IMR-90 (cell line): Measurements from ENCODE around the gene ARID4B. TPM values are rescaled to one million over a fixed set of nuclear protein-coding genes. Genes with fewer than 3 reads are reported as not detected.
A peak's percentile ranks its signal among the peaks of the same experiment; 100 is the strongest.

ENCODE experiments used
- ATAC-seq: fragments of 200-7000 bp; cut with Tn5 transposase; 2 replicates; pipeline ENCODE4 v1.9.1; 2020; ENCODE audit warnings: low read depth, mild to moderate bottlenecking, moderate library complexity
- BruUV-seq: library from RNA; stranded (reverse); fragments of 400-500 nt; replicated peaks from 2 replicates; lab custom pipeline; 2021; lab: Mats Ljungman, UMichigan
- CTCF ChIA-PET: fragments of 300-600 bp; formaldehyde crosslinking; extraction: SDS; loops from one replicate; lab custom pipeline; 2021; ENCODE audit warnings: antibody characterized with exemption; lab: Yijun Ruan, JAX
- POLR2A ChIA-PET: fragments of 300-600 bp; sonication (Branson Sonifier 250); formaldehyde crosslinking; loops from one replicate; lab custom pipeline; 2022; ENCODE audit warnings: antibody characterized with exemption; ENCODE audit not compliant: unreplicated experiment; lab: Charles Lee
- DNase-seq: peaks from one replicate; pipeline ENCODE4 v3.0.0; 2013
- H2AFZ ChIP-seq: replicated peaks from 2 replicates; pipeline ENCODE3; 2013; ENCODE audit warnings: low read length, mild to moderate bottlenecking; ENCODE audit not compliant: poor library complexity
- H2AK5ac ChIP-seq: 2 replicates; pipeline ENCODE4 v1.6.1; 2013; ENCODE audit warnings: low read depth, low read length, inconsistent platforms
- H2AK9ac ChIP-seq: replicated peaks from 2 replicates; pipeline ENCODE3; 2013; ENCODE audit warnings: mild to moderate bottlenecking, low read depth, low read length, moderate library complexity; ENCODE audit not compliant: poor library complexity
- H2BK120ac ChIP-seq: 2 replicates; pipeline ENCODE4 v1.6.1; 2013; ENCODE audit warnings: low read depth, low read length, inconsistent platforms
- H2BK15ac ChIP-seq: 3 replicates; pipeline ENCODE4 v1.6.1; 2013; ENCODE audit warnings: low read depth, low read length, inconsistent platforms
- H2BK20ac ChIP-seq: 2 replicates; pipeline ENCODE4 v1.6.1; 2013; ENCODE audit warnings: low read depth, mild to moderate bottlenecking, inconsistent platforms, low read length, moderate library complexity
- H2BK5ac ChIP-seq: 2 replicates; pipeline ENCODE4 v1.6.1; 2013; ENCODE audit warnings: mild to moderate bottlenecking, low read depth, low read length, inconsistent platforms; ENCODE audit not compliant: poor library complexity, severe bottlenecking
- H3K14ac ChIP-seq: replicated peaks from 2 replicates; pipeline ENCODE4 v1.6.1; 2013; ENCODE audit warnings: low read depth, low read length, inconsistent platforms
- H3K18ac ChIP-seq: 2 replicates; pipeline ENCODE4 v1.6.1; 2013; ENCODE audit warnings: low read depth, low read length, control low read depth
- H3K23ac ChIP-seq: 2 replicates; pipeline ENCODE4 v1.6.1; 2013; ENCODE audit warnings: low read depth, low read length, inconsistent platforms
- H3K27ac ChIP-seq: 2 replicates; pipeline ENCODE4 v1.5.1; 2013; ENCODE audit warnings: mild to moderate bottlenecking, control low read depth, low read length; ENCODE audit not compliant: insufficient read depth
- H3K27me3 ChIP-seq: 2 replicates; pipeline ENCODE4 v1.6.1; 2013; ENCODE audit warnings: low read length; ENCODE audit not compliant: control insufficient read depth, insufficient read depth
- H3K36me3 ChIP-seq: 2 replicates; pipeline ENCODE4 v1.6.1; 2013; ENCODE audit warnings: low read length, mixed read lengths; ENCODE audit not compliant: control insufficient read depth, insufficient read depth
- H3K4ac ChIP-seq: 2 replicates; pipeline ENCODE4 v1.6.1; 2013; ENCODE audit warnings: low read depth, low read length, inconsistent platforms
- H3K4me1 ChIP-seq: 2 replicates; pipeline ENCODE4 v1.6.1; 2013; ENCODE audit warnings: low read length, mixed read lengths; ENCODE audit not compliant: control insufficient read depth, insufficient read depth
- H3K4me2 ChIP-seq: 2 replicates; pipeline ENCODE4 v1.6.1; 2013; ENCODE audit warnings: low read depth, mild to moderate bottlenecking, control low read depth, low read length, moderate library complexity
- H3K4me3 ChIP-seq: 2 replicates; pipeline ENCODE4 v1.5.1; 2013; ENCODE audit warnings: low read depth, mild to moderate bottlenecking, control low read depth, low read length, moderate library complexity; ENCODE audit not compliant: insufficient read depth
- H3K56ac ChIP-seq: 2 replicates; pipeline ENCODE4 v1.6.1; 2013; ENCODE audit warnings: low read length, inconsistent platforms; ENCODE audit not compliant: insufficient read depth; ENCODE audit errors: extremely low read depth
- H3K79me1 ChIP-seq, 2 experiments: 2 replicates each; pipeline ENCODE4 v1.6.1; 2013; ENCODE audit warnings: low read length in 2 of 2, inconsistent platforms in 1 of 2, low read depth in 1 of 2
- H3K9ac ChIP-seq: 2 replicates; pipeline ENCODE4 v1.6.1; 2013; ENCODE audit warnings: low read depth, low read length, control low read depth
- H3K9me1 ChIP-seq: 2 replicates; pipeline ENCODE4 v1.6.1; 2013; ENCODE audit warnings: low read length, inconsistent platforms; ENCODE audit not compliant: insufficient read depth
- H3K9me3 ChIP-seq: 2 replicates; pipeline ENCODE4 v1.6.1; 2013; ENCODE audit warnings: low read length; ENCODE audit not compliant: control insufficient read depth, insufficient read depth
- H4K20me1 ChIP-seq: 2 replicates; pipeline ENCODE4 v1.6.1; 2013; ENCODE audit warnings: low read length, inconsistent platforms; ENCODE audit not compliant: insufficient read depth
- H4K5ac ChIP-seq: 2 replicates; pipeline ENCODE4 v1.6.1; 2013; ENCODE audit warnings: mild to moderate bottlenecking, low read depth, low read length, control low read depth
- H4K8ac ChIP-seq, 2 experiments: 2 replicates each; pipeline ENCODE4 v1.6.1; 2013; ENCODE audit warnings: low read depth in 2 of 2, low read length in 2 of 2, control low read depth in 1 of 2, inconsistent platforms in 1 of 2
- H4K91ac ChIP-seq: 2 replicates; pipeline ENCODE4 v1.6.1; 2013; ENCODE audit warnings: low read depth, low read length, inconsistent platforms; ENCODE audit not compliant: insufficient read depth
- BHLHE40 ChIP-seq: fragments of 150-350 bp; IDR thresholded peaks from 2 replicates; pipeline ENCODE4 v1.6.1; 2016; ENCODE audit warnings: mild to moderate bottlenecking, low read depth, low read length
- CEBPB ChIP-seq: IDR thresholded peaks from 2 replicates; pipeline ENCODE4 v1.6.1; 2012; ENCODE audit warnings: low read depth, low read length, improper control_type of control experiment
- FOS ChIP-seq: fragments of 150-350 bp; IDR thresholded peaks from 2 replicates; pipeline ENCODE4 v1.6.1; 2016; ENCODE audit warnings: low read depth, low read length
- MAFK ChIP-seq: IDR thresholded peaks from 2 replicates; pipeline ENCODE4 v1.6.1; 2012; ENCODE audit warnings: low read depth, low read length, improper control_type of control experiment
- MAZ ChIP-seq: IDR thresholded peaks from 2 replicates; pipeline ENCODE4 v1.6.1; 2012; ENCODE audit warnings: low read depth, mild to moderate bottlenecking, low read length, improper control_type of control experiment, moderate library complexity, borderline replicate concordance
- MXI1 ChIP-seq: IDR thresholded peaks from 2 replicates; pipeline ENCODE4 v1.6.1; 2012; ENCODE audit warnings: low read depth, mild to moderate bottlenecking, low read length, moderate library complexity, borderline replicate concordance
- NFE2L2 ChIP-seq: fragments of 150-350 bp; IDR thresholded peaks from 2 replicates; pipeline ENCODE4 v1.6.1; 2016; ENCODE audit warnings: low read depth, mild to moderate bottlenecking, low read length
- POLR2A ChIP-seq: IDR thresholded peaks from 2 replicates; pipeline ENCODE4 v1.6.1; 2012; ENCODE audit warnings: mild to moderate bottlenecking, low read depth, low read length
- RCOR1 ChIP-seq: IDR thresholded peaks from 2 replicates; pipeline ENCODE4 v1.6.1; 2012; ENCODE audit warnings: mild to moderate bottlenecking, low read length, improper control_type of control experiment; ENCODE audit not compliant: insufficient replicate concordance
- WGBS, 2 experiments: methylation state at CpG; one replicate each; pipeline versions ENCODE4 v1.1.5 to v1.1.7; 2013; ENCODE audit warnings: missing lambda C conversion rate in 2 of 2; ENCODE audit not compliant: insufficient read length in 1 of 2; ENCODE audit errors: extremely low coverage in 2 of 2; 5-methylcytosine and 5-hydroxymethylcytosine counted together
- dilution Hi-C: fragments of 300-500 bp; cut with HindIII; formaldehyde crosslinking; loops from one replicate; pipeline ENCODE4 v1.14.3; 2018; ENCODE audit warnings: low sequenced_read_pairs; ENCODE audit not compliant: unreplicated experiment
- in situ Hi-C: fragments of 300-500 bp; cut with MboI; formaldehyde crosslinking; loops from 3 replicates; pipeline ENCODE4 v1.14.3; 2019; ENCODE audit warnings: low sequenced_read_pairs, inconsistent platforms, mixed read lengths
- intact Hi-C: fragments of 100-400 bp; cut with micrococcal nuclease; formaldehyde crosslinking; loops from 2 replicates; pipeline ENCODE4 v1.10.0; 2022
- polyA plus RNA-seq, 3 experiments: library from polyadenylated mRNA; depleted of rRNA; stranded (reverse); fragments of >200 nt; gene quantifications; 2 replicates each; pipeline ENCODE4 v1.2.3, GENCODE V29; 2012; ENCODE audit warnings: low replicate concordance in 1 of 3
- total RNA-seq: library from RNA; depleted of rRNA; stranded (reverse); fragments of >200 nt; gene quantifications from 2 replicates; pipeline ENCODE4 v1.2.3, GENCODE V29; 2012
- TF ChIP-seq, protein P1 (sequence below): fragments of 150-350 bp; IDR thresholded peaks from 2 replicates; pipeline ENCODE4 v1.6.1; 2017; ENCODE audit warnings: mild to moderate bottlenecking, antibody characterized with exemption, low read length, low read depth
- TF ChIP-seq, protein P2 (sequence below): conservative IDR thresholded peaks from 2 replicates; pipeline ENCODE4 v1.5.1; 2012; ENCODE audit warnings: mild to moderate bottlenecking, low read depth, low read length, improper control_type of control experiment

Gene ARID4B
- total and polyA plus RNA-seq, 2 of the 4 experiments (the other 2 are of a cell fraction) = 8.5 to 16.0 TPM

DNA sequence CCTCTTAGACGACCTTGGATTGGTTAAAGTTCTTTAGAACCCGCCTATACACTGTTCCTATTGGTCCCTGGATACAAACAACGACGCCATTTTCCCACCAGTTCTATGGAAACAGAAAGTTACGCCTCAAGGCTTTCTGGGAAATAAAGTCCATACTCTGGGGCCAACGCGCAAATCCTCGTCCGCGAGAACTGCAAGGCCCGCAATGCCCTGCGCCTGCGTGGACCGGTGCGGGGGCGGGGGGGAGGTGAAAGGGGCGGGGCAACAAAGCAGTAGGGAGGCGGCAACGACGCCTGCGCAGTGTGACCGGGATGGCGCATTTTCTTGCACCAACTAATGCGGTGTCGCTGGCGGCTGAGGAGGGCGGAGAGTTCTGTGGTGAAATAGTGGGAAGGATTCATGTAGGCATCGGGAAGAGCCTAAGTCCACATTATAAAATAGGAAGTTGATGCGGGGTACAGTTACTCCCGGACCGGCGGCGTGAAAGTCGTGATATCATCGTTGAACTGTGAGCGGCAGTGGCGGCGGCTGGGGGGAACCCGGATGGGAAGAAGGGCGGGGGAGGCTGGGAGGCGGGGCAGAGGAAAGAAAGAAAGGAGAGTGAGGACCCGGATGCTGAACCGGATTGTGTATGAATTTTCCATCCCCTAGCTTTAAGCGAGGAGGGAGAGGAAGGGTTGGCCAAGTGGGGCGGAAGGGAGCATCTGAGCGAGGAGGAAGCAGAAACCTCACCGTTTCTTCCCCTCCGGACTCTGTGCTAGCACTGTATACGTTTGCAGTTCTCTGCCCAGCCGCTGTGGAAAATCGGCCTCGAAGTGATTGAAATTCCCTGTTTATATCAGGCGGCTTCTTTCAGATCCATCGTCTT lies 526 bp upstream of the ARID4B start, which contains the start of gene GGPS1:
Gene GGPS1 (plus strand): TSS at position 300 of the 868 bp plus-strand sequence. CDS start 6,695 bp downstream, outside the sequence.
- Histone ChIP-seq H3K9ac (peak within 1 kb of the TSS; percentile 98), H3K36me3 (no peaks in the 10 kb centered on the region), H2AFZ (peak within 1 kb of the TSS; percentile 97), H3K18ac (peak within 1 kb of the TSS; percentile 92), H3K27me3 (no peaks in the 10 kb centered on the region), H3K4me3 (peak within 1 kb of the TSS; percentile 78), H3K56ac (peak within 1 kb of the TSS; percentile 99), H3K27ac (peak within 1 kb of the TSS; percentile 94), H2BK5ac (peak within 1 kb of the TSS; percentile 98), H4K5ac (peak within 1 kb of the TSS; percentile 78), H2BK15ac (peak within 1 kb of the TSS; percentile 52; the same call in 1 of the 3 replicates), H3K14ac (peak within 1 kb of the TSS; percentile 100), H2BK20ac (peak within 1 kb of the TSS; percentile 76; the same call in 1 of the 2 replicates), H3K23ac (peak within 1 kb of the TSS; percentile 99), H4K20me1 (peaks cover 46% of the 10 kb centered on the region), H2AK9ac (peak within 1 kb of the TSS; percentile 98), H4K91ac (peak within 1 kb of the TSS; percentile 89), H4K8ac (peak within 1 kb of the TSS; percentile 67 to 99), H2AK5ac (peak within 1 kb of the TSS; percentile 57), H3K4ac (peak within 1 kb of the TSS; percentile 97), H3K4me1 (no peaks in the 10 kb centered on the region; the same call in 1 of the 2 replicates), H3K9me1 (no peaks in the 10 kb centered on the region; the same call in 1 of the 2 replicates), H3K9me3 (no peaks in the 10 kb centered on the region), H3K79me1 (peaks cover 0 to 33% of the 10 kb centered on the region in 2 experiments; a peak in 3 of 4 replicates), H3K4me2 (peak within 1 kb of the TSS; percentile 98), H2BK120ac (peak within 1 kb of the TSS; percentile 85)
- CTCF ChIA-PET = interaction anchor here (1.3 to 1.5 kb wide), 3 partner anchors 70 to 89 kb away, joined by 3 to 4 read pairs (median 3); no protein-coding TSS in a partner anchor
- POLR2A ChIA-PET = no interaction called here
- ATAC-seq (peak; percentile 84), DNase-seq (peak; percentile 100)
- intact Hi-C loops = loop anchor here (1.0 kb wide), 2 partner anchors 39 to 87 kb away; partner anchors contain the start of gene TBCE
- dilution Hi-C loops = no loop called here
- BruUV-seq = no TSS peak
- TF ChIP-seq RCOR1 (no peak), MXI1 (0 out of 2 replicates have a peak, but pooled peaks have one; percentile 16), CEBPB (peak; percentile 12; the same call in 1 of the 2 replicates), NFE2L2 (no peak), POLR2A (peak; percentile 87), BHLHE40 (no peak), FOS (peak; percentile 21; the same call in 1 of the 2 replicates), MAZ (peak; percentile 72), MAFK (no peak)
- TF ChIP-seq, protein P1, sequence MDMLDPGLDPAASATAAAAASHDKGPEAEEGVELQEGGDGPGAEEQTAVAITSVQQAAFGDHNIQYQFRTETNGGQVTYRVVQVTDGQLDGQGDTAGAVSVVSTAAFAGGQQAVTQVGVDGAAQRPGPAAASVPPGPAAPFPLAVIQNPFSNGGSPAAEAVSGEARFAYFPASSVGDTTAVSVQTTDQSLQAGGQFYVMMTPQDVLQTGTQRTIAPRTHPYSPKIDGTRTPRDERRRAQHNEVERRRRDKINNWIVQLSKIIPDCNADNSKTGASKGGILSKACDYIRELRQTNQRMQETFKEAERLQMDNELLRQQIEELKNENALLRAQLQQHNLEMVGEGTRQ = 0 out of 2 replicates have a peak, but pooled peaks have one; percentile 1
- TF ChIP-seq, protein P2, sequence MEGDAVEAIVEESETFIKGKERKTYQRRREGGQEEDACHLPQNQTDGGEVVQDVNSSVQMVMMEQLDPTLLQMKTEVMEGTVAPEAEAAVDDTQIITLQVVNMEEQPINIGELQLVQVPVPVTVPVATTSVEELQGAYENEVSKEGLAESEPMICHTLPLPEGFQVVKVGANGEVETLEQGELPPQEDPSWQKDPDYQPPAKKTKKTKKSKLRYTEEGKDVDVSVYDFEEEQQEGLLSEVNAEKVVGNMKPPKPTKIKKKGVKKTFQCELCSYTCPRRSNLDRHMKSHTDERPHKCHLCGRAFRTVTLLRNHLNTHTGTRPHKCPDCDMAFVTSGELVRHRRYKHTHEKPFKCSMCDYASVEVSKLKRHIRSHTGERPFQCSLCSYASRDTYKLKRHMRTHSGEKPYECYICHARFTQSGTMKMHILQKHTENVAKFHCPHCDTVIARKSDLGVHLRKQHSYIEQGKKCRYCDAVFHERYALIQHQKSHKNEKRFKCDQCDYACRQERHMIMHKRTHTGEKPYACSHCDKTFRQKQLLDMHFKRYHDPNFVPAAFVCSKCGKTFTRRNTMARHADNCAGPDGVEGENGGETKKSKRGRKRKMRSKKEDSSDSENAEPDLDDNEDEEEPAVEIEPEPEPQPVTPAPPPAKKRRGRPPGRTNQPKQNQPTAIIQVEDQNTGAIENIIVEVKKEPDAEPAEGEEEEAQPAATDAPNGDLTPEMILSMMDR = peak; percentile 26; the same call in 1 of the 2 replicates
- WGBS, 2 experiments = 1% methylated on average over 16 of the region's 54 CpGs; no CpG with 5 or more reads in 1 of the 2 experiments
- in situ Hi-C loops = no loop called here
